Measurements from ENCODE around the gene EEIG2. TPM values are rescaled to one million over a fixed set of nuclear protein-coding genes. Genes with fewer than 3 reads are reported as not detected.

EEIG2 gene
- polyA plus RNA-seq, 2 donors, result 1.3 to 1.6 TPM

DNA sequence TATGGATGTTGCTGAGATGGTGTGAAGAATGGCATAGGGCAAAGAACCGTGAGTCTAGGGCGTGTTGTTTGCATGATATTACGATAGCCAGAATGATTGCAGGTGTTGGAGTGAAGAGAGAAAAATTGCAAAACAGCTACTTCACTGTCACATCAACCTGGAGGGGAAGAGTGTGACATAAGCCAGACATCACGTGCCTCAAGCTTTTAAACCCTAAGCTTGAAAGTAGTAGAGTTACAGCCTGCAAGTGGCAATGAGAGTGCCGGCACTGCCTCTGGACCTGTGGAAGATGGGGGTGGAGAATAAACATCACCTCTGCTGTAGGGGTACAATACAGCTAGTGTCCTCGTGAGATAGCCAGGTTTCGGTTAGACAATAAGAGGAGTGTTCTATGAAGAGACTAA is 11.1 kb downstream of the EEIG2 start:
- Histone ChIP-seq H3K27me3 (ENCODE audit: control insufficient read depth in 1 of 2, insufficient read depth in 2 of 2, low read length in 2 of 2) (no peaks in the 10 kb centered on the region), H3K36me3 (ENCODE audit: control insufficient read depth in 2 of 2, insufficient read depth in 2 of 2, low read length in 1 of 2) (no peaks in the 10 kb centered on the region), H3K9me3 (ENCODE audit: control insufficient read depth in 2 of 2, insufficient read depth in 1 of 2, low read depth in 1 of 2, low read length in 1 of 2) (no peaks in the 10 kb centered on the region), H3K4me3 (ENCODE audit: low read depth in 1 of 2, low read length in 2 of 2) (no peak overlapping the region), H3K4me1 (ENCODE audit: control insufficient read depth in 2 of 2, insufficient read depth in 2 of 2, low read length in 1 of 2) (no peaks in the 10 kb centered on the region), H3K27ac (ENCODE audit: low read depth in 2 of 2, low read length in 1 of 2) (no peak overlapping the region)
- 78 to 89% methylated on average over 7 of the region's 7 CpGs for WGBS, 2 donors

DNA sequence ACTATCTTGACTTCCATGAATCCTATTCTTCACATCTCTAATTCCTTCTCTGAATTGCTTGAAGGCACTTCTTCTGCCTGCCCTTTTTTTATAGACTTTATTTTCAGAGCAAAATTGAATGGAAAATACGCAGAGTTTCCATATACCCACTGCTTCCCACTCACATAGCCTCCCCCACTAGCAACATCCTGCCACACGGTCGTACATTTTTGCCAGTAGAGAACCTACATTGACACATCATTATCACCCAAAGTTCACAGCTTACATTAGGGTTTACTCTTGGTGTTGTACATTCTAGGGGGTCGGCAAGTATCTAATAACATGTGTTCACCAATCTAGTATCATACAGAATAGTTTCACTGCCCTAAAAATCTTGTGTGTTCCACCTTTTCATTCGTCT is 12.3 kb downstream of the EEIG2 start:
- Histone ChIP-seq H3K4me3 (ENCODE audit: low read depth in 1 of 2, low read length in 2 of 2) (no peak overlapping the region), H3K27ac (ENCODE audit: low read depth in 2 of 2, low read length in 1 of 2) (no peak overlapping the region), H3K9me3 (ENCODE audit: control insufficient read depth in 2 of 2, insufficient read depth in 1 of 2, low read depth in 1 of 2, low read length in 1 of 2) (no peaks in the 10 kb centered on the region), H3K4me1 (ENCODE audit: control insufficient read depth in 2 of 2, insufficient read depth in 2 of 2, low read length in 1 of 2) (no peaks in the 10 kb centered on the region), H3K27me3 (ENCODE audit: control insufficient read depth in 1 of 2, insufficient read depth in 2 of 2, low read length in 2 of 2) (no peaks in the 10 kb centered on the region), H3K36me3 (ENCODE audit: control insufficient read depth in 2 of 2, insufficient read depth in 2 of 2, low read length in 1 of 2) (no peaks in the 10 kb centered on the region)
- 83 to 87% methylated on average over 5 of the region's 5 CpGs for WGBS, 2 donors

DNA sequence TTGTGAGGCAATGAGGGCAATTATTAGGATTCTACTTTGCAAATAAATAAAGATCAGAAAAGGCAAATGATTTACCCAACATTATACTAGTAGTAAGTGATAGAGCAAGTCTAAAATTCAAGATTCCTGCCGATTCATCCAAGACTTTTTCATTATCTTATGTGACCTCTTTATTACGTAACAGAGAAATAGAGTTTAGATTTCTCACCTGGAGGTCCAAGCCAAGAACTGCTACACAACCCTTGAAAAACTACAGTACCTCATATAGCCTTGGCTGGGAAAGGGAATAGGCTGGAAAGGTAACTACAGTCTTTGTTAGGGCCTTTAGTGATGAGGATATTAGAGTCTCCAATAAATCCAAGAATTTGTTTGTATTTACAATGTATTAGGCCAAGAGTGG is 13.3 kb downstream of the EEIG2 start:
- H3K4me1 ChIP-seq (ENCODE audit: control insufficient read depth in 2 of 2, insufficient read depth in 2 of 2, low read length in 1 of 2), result no peaks in the 10 kb centered on the region
- no peaks in the 10 kb centered on the region for H3K36me3 ChIP-seq (ENCODE audit: control insufficient read depth in 2 of 2, insufficient read depth in 2 of 2, low read length in 1 of 2)
- no peak overlapping the region for H3K27ac ChIP-seq (ENCODE audit: low read depth in 2 of 2, low read length in 1 of 2)
- WGBS, 2 donors, result 95 to 97% methylated on average over 2 of the region's 2 CpGs
- no peaks in the 10 kb centered on the region for H3K27me3 ChIP-seq (ENCODE audit: control insufficient read depth in 1 of 2, insufficient read depth in 2 of 2, low read length in 2 of 2)
- H3K9me3 ChIP-seq (ENCODE audit: control insufficient read depth in 2 of 2, insufficient read depth in 1 of 2, low read depth in 1 of 2, low read length in 1 of 2), result no peaks in the 10 kb centered on the region
- no peak overlapping the region for H3K4me3 ChIP-seq (ENCODE audit: low read depth in 1 of 2, low read length in 2 of 2)

DNA sequence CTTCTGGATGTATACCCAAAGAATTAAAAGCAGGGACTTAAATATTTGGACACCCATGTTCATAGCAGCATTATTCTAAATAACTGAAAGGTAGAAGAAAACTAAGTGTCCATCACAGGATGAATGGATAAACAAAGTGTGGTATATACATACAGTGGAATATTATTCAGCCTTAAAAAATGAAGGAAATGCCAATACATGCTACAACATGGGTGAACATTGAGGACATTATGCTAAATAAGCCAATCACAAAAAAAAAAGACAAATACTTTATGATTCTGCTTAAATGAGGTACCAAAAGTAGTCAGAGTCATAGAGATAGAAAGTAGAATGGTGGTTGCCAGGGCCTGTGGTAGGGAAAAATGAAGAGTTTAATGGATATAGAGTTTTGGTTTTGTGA is 14.1 kb downstream of the EEIG2 start:
- H3K4me3 ChIP-seq (ENCODE audit: low read depth in 1 of 2, low read length in 2 of 2), result no peak overlapping the region
- H3K27me3 ChIP-seq (ENCODE audit: control insufficient read depth in 1 of 2, insufficient read depth in 2 of 2, low read length in 2 of 2), result no peaks in the 10 kb centered on the region
- no peaks in the 10 kb centered on the region for H3K4me1 ChIP-seq (ENCODE audit: control insufficient read depth in 2 of 2, insufficient read depth in 2 of 2, low read length in 1 of 2)
- no peaks in the 10 kb centered on the region for H3K36me3 ChIP-seq (ENCODE audit: control insufficient read depth in 2 of 2, insufficient read depth in 2 of 2, low read length in 1 of 2)
- H3K27ac ChIP-seq (ENCODE audit: low read depth in 2 of 2, low read length in 1 of 2), result no peak overlapping the region
- no peaks in the 10 kb centered on the region for H3K9me3 ChIP-seq (ENCODE audit: control insufficient read depth in 2 of 2, insufficient read depth in 1 of 2, low read depth in 1 of 2, low read length in 1 of 2)

DNA sequence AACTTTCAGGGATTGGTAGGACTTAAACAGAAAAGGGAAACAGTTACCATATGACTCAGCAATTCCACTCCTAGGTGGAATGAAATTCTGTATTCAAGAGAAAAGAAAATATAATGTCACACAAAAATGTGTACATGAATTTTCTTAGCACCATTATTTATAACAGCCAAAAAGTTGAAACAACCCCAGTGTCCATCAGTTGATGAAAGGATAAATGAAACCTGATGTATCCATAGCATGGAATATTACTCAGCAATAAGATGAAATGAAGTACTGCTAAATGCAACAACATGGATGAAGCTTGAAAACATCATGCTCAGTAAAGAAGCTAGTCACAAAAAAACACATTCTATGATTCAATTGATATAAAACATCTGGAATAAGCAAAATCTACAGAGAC is 15.5 kb downstream of the EEIG2 start:
- Histone ChIP-seq H3K27me3 (ENCODE audit: control insufficient read depth in 1 of 2, insufficient read depth in 2 of 2, low read length in 2 of 2) (no peaks in the 10 kb centered on the region), H3K9me3 (ENCODE audit: control insufficient read depth in 2 of 2, insufficient read depth in 1 of 2, low read depth in 1 of 2, low read length in 1 of 2) (peaks cover 0 to 3% of the 10 kb centered on the region in 2 donors), H3K4me1 (ENCODE audit: control insufficient read depth in 2 of 2, insufficient read depth in 2 of 2, low read length in 1 of 2) (no peaks in the 10 kb centered on the region), H3K4me3 (ENCODE audit: low read depth in 1 of 2, low read length in 2 of 2) (no peak overlapping the region), H3K27ac (ENCODE audit: low read depth in 2 of 2, low read length in 1 of 2) (no peak overlapping the region), H3K36me3 (ENCODE audit: control insufficient read depth in 2 of 2, insufficient read depth in 2 of 2, low read length in 1 of 2) (no peaks in the 10 kb centered on the region)

DNA sequence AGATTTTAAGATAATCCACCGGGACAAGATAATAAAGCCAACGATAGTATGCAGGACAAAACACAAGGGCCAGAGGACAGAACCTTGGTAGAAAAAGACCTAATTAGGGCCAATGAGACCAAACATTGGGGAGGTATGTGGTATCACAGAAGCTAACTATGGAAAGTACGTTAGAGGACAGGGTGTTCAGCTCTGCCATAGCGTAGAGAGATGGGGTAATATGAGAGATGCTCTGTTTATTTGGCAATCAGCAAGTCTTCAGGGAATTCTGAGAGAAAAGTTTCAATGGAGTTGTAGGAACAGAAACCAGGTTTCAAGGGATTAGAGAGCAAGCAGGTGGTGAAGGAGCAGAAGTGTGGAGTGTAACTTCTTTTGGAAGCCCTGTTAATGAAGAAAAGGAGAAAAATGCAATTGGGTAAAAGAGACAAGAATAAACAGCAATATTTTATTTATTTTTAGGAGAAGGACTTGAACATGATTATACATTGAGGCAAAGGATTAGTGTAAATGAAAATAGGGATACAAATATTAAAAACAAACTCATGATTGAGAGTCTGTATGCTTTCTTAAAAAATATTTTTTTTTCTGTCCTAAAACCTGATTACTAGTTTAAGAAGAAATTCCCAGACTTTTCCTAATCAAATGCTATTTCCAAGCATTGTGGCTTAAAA is 24.0 kb downstream of the EEIG2 start:
- Histone ChIP-seq H3K9me3 (ENCODE audit: control insufficient read depth in 2 of 2, insufficient read depth in 1 of 2, low read depth in 1 of 2, low read length in 1 of 2) (peaks cover 0 to 3% of the 10 kb centered on the region in 2 donors), H3K27me3 (ENCODE audit: control insufficient read depth in 1 of 2, insufficient read depth in 2 of 2, low read length in 2 of 2) (no peaks in the 10 kb centered on the region), H3K36me3 (ENCODE audit: control insufficient read depth in 2 of 2, insufficient read depth in 2 of 2, low read length in 1 of 2) (no peaks in the 10 kb centered on the region), H3K4me1 (ENCODE audit: control insufficient read depth in 2 of 2, insufficient read depth in 2 of 2, low read length in 1 of 2) (no peaks in the 10 kb centered on the region), H3K27ac (ENCODE audit: low read depth in 2 of 2, low read length in 1 of 2) (no peak overlapping the region), H3K4me3 (ENCODE audit: low read depth in 1 of 2, low read length in 2 of 2) (no peak overlapping the region)
- 67 to 81% methylated on average over 4 of the region's 4 CpGs for WGBS, 2 donors

DNA sequence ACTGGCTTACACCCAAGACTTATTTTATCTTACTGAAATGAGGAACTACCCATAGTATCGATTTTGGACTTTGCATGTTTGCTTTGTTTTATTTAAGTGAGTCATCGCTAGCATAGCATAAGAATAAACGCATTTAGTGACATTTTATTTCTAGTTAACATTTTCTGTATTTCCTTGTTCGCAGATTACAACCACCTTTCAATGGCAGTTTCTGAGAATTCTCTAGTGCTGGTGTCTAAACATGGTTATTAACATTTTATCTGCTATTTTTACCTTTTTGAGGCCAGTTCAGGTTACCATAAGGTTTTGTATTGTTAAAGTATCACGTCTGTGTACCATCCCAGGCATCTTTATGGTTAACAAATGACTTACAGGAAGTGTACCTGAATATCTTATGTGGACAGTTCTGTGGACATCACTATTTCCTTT is 24.5 kb downstream of the EEIG2 start:
- WGBS, 2 donors, result 36 to 47% methylated on average over 5 of the region's 5 CpGs
- H3K27ac ChIP-seq (ENCODE audit: low read depth in 2 of 2, low read length in 1 of 2), result no peak overlapping the region
- no peaks in the 10 kb centered on the region for H3K27me3 ChIP-seq (ENCODE audit: control insufficient read depth in 1 of 2, insufficient read depth in 2 of 2, low read length in 2 of 2)
- peaks cover 0 to 3% of the 10 kb centered on the region in 2 donors for H3K9me3 ChIP-seq (ENCODE audit: control insufficient read depth in 2 of 2, insufficient read depth in 1 of 2, low read depth in 1 of 2, low read length in 1 of 2)
- H3K36me3 ChIP-seq (ENCODE audit: control insufficient read depth in 2 of 2, insufficient read depth in 2 of 2, low read length in 1 of 2), result no peaks in the 10 kb centered on the region
- H3K4me1 ChIP-seq (ENCODE audit: control insufficient read depth in 2 of 2, insufficient read depth in 2 of 2, low read length in 1 of 2), result no peaks in the 10 kb centered on the region
- H3K4me3 ChIP-seq (ENCODE audit: low read depth in 1 of 2, low read length in 2 of 2), result no peak overlapping the region

DNA sequence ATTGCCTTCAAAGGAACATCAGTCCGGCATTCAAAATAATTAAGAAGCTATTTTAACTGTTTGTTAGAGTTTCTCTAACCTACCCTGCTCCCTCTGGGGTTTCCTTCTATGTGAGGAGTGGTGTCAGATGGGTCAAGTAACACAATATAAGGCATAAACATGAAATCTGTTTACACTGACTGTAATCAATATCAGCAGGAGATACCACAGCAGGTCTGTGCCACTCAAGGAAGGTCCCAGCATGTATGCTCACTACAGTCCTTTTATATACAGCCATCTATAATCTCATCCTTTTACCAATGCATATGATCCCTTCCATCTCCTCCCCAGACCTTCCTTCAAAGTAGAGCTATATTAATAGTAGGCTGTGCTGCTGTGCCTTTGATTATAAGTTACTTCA is 25.4 kb downstream of the EEIG2 start:
- Histone ChIP-seq H3K27ac (ENCODE audit: low read depth in 2 of 2, low read length in 1 of 2) (no peak overlapping the region), H3K9me3 (ENCODE audit: control insufficient read depth in 2 of 2, insufficient read depth in 1 of 2, low read depth in 1 of 2, low read length in 1 of 2) (no peaks in the 10 kb centered on the region), H3K4me3 (ENCODE audit: low read depth in 1 of 2, low read length in 2 of 2) (no peak overlapping the region), H3K27me3 (ENCODE audit: control insufficient read depth in 1 of 2, insufficient read depth in 2 of 2, low read length in 2 of 2) (no peaks in the 10 kb centered on the region), H3K4me1 (ENCODE audit: control insufficient read depth in 2 of 2, insufficient read depth in 2 of 2, low read length in 1 of 2) (no peaks in the 10 kb centered on the region), H3K36me3 (ENCODE audit: control insufficient read depth in 2 of 2, insufficient read depth in 2 of 2, low read length in 1 of 2) (no peaks in the 10 kb centered on the region)
- WGBS, 2 donors, result 64 to 83% methylated on average over 1 of the region's 1 CpG

DNA sequence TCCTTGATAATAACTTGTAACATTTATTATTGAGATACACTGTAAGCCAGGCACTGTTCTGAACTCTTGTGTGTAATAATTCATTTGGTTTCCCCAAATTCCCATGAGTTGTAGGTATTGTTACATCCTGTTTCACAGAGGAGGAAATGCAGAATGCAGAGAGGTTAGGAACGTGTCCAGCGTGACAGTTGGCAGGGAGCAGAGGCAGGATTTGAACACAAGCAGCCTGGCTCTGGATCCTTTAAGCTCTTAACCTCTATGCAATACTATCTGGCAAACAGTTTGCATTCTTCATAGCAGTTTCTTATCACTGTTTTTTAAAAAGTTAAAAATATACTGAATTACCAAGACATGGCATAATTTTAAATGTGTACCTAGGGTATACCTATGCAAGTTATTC is 30.5 kb downstream of the EEIG2 start:
- H3K4me3 ChIP-seq (ENCODE audit: low read depth in 1 of 2, low read length in 2 of 2), result no peak overlapping the region
- peak overlapping the region; percentile 12 to 49 for H3K27ac ChIP-seq (ENCODE audit: low read depth in 2 of 2, low read length in 1 of 2)
- no peaks in the 10 kb centered on the region for H3K36me3 ChIP-seq (ENCODE audit: control insufficient read depth in 2 of 2, insufficient read depth in 2 of 2, low read length in 1 of 2)
- H3K27me3 ChIP-seq (ENCODE audit: control insufficient read depth in 1 of 2, insufficient read depth in 2 of 2, low read length in 2 of 2), result no peaks in the 10 kb centered on the region
- no peaks in the 10 kb centered on the region for H3K9me3 ChIP-seq (ENCODE audit: control insufficient read depth in 2 of 2, insufficient read depth in 1 of 2, low read depth in 1 of 2, low read length in 1 of 2)
- no peaks in the 10 kb centered on the region for H3K4me1 ChIP-seq (ENCODE audit: control insufficient read depth in 2 of 2, insufficient read depth in 2 of 2, low read length in 1 of 2)
- 16 to 25% methylated on average over 2 of the region's 2 CpGs for WGBS, 2 donors

DNA sequence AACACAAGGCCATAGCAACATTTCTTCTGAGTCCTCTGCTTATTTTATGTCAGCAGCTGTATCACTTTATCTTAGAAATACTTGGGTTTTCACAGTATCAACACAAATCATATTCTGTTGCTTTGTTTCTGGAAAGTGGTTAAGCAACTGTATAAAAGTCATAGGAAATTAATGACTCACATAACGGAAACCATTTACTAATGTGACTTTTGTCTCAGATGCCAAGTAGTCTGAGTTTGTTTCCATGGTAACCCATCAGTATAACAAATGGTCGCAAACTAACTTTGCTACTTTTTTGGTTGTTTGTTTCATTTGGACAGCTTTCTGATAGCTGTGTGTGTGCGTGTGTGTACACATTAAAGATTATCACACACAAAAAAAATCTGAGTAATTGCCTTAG is 31.1 kb downstream of the EEIG2 start:
- Histone ChIP-seq H3K27ac (ENCODE audit: low read depth in 2 of 2, low read length in 1 of 2) (no peak overlapping the region), H3K4me3 (ENCODE audit: low read depth in 1 of 2, low read length in 2 of 2) (no peak overlapping the region), H3K9me3 (ENCODE audit: control insufficient read depth in 2 of 2, insufficient read depth in 1 of 2, low read depth in 1 of 2, low read length in 1 of 2) (no peaks in the 10 kb centered on the region), H3K4me1 (ENCODE audit: control insufficient read depth in 2 of 2, insufficient read depth in 2 of 2, low read length in 1 of 2) (no peaks in the 10 kb centered on the region), H3K27me3 (ENCODE audit: control insufficient read depth in 1 of 2, insufficient read depth in 2 of 2, low read length in 2 of 2) (no peaks in the 10 kb centered on the region), H3K36me3 (ENCODE audit: control insufficient read depth in 2 of 2, insufficient read depth in 2 of 2, low read length in 1 of 2) (no peaks in the 10 kb centered on the region)
- 5 to 9% methylated on average over 3 of the region's 3 CpGs for WGBS, 2 donors

Data from esophagus (tissue), 2 donors.